Measurements from ENCODE around the gene SWSAP1.
A peak's percentile ranks its signal among the peaks of the same experiment; 100 is the strongest.

Gene SWSAP1

DNA sequence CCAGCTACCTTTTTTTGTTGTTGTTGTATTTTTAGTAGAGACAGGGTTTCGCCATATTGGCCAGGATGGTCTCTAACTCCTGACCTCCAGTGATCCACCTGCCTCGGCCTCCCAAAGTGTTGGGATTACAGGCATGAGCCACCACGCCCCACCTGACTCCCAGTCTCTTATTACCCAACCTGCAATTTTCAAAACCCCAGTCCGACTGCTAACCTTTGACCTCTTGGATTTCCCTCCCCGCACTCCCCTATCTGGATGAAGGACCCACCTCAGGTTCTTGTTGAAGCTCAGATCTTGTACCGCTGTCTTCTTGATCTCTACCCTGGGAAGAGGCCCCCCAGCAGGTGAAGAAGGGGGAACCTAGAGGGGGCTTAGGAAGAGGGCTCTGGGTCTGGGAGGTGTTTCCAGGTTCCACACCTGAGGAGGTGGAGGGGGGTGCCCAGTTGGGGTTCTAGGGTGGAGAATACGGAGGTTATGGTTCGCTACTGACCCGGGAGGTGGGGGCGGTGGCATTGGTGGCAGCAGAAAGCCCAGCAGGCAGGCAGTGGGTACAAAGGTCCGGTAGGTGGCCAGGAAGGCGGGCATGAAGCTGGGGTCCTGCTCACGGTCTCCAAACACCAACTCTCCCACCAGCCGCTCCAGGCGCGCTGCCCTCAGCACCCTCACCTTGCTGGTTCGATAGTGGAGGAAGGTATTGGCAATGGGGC lies 42.0 kb downstream of the SWSAP1 start:
- DNase-seq, result no peak

DNA sequence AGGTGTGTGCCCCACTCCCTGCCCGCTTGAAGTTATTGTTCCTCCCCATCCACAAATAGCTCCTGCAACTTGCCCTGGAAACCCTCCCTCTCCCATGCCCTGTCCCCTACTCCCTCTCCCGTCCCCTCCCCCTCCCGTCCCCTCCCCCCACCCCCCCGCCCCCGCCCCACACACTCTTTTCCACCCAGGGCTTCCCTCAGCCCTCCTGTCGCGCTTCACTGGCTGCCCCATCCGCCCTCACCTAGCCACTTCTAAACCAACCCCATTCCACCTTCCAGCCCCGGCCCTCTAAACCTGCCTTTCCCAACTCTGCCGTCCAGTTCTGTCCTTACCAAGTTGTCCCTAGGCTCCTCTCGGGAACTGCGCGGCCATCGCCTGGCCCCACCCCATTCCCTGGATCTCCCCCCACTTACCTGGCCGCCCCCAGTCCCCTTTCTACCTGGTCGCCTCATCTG lies 43.7 kb downstream of the SWSAP1 start:
- peak; percentile 70 for DNase-seq

DNA sequence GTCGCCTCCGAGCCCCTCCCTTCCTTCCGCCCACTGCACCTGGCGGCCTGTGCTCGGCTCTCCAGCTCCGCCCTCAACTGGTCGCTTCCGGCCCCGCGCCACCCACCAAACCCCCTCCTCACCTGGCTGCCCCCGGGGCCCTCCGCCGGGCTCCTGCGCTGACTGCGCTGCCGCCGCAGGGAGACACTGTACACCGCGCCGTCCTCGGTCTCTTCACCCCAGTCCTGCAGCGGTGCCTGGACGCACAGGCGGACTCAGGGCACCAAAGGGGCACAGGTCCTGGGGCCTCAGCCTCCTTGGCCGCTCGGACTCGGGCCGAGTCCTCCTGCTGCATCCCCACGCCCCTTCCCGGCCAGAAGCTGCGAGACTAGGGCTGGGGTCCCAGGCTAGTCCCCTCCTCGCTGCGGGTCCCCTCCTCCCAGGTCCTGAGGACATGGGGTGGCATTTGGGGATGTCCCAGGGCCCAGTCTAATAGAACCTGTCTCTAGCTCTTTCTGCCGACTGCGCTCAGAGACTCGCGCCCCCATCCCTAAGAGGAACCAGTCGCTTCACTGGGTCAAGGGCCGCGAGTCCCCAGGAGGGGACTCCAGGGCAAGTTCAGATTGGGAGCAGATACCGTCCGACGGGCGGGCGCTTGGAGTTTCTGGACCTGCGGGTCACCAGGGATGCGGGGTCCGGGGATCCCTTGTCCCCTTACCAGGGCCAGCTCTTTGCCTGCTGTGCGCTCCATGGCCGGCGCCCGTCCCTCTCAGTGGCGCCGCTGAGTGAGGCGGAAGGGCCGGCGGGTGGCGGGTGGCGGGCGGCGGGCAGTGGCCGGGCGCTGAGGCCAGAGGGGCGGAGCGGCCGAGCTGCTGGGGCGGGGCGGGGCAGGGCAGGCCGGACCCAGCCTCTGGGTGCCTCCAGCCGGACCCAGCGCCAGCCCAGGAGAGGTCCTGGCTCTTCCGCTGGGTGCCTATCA lies 44.4 kb downstream of the SWSAP1 start, which contains the start of gene RGL3:
TSS of gene RGL3 (minus strand) at position 766 of the 958 bp plus-strand sequence. CDS start at position 730, 36 bp downstream.
- peak; percentile 70 for DNase-seq

DNA sequence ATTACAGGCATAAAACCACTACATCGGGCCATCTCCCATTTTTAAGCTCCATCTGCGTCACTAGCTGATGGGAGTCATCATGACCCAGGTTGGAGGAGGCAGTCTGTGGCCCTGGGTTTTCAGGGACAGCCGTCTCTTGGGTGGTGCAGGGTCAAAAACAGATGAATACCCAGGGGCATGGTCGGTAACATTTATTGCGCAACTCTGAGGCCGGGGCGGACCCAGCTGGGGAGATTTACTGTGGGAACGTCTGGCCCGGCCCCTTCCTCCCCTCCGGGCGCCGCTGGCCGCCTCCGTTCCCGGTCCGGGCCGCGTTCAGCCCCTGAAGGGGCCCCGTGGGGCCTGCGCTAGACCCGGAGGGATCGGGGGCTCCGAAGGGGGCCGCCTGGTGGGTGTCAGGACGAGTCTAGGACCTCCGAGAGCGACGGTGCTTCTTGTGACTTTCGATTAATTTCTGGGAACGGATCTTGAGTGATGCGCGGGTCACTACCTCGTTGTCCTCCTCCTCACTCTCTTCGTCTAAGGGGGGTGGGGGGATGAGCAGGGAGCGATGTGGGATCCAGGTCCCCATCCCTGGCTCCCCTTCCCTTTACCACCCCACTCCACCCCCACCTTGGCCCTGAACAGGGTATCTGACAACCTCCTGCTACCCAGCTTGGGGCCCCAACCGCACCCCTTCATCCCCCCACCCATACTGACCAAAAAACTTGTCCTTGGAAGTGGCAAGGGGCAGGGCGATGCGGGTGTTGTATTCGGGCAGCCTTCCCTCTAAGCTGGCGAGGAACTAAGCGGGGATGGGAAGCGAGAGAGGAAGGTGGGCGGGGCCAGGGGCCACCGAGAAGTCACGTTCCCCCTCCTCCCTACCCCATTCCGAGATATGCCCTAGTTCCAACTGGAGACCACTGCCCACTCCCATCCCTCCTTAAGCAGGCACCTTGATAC lies 46.2 kb downstream of the SWSAP1 start:
- DNase-seq, result no peak

DNA sequence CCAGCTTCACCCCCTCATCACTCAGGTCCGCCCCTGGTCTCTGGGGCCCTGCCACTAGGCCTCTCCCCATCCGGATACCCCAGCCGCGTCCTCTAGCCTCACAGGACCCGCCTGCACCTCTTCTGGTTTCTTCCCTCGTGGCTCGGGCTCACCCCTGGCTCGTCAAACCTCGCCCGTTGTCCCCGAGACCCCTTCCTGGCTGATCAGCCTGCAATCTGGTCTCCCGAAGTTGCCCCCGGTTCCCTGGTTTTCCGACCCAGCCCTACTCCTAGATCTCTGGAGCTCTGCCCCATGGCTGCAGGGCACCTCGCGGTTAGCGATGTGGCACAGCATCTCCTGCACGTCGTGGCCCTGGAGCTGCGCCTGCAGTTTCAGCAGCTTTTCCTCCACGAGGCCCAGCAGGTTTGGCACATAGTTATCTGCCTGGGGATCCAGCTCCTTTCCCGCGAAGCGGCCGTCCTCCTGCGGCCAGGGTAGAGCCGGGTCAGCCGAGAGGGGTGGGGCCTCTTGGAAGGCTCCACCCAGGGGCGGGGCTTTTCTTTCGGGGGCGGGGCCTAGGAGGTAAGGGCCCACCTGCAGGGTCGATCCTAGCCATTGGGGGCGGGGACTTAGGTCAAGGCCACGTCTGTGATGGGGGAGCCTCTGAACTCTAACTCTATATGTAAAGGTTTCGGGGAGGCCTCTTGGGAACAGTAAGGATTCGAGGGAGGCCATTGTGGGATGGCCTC lies 47.1 kb downstream of the SWSAP1 start:
- no peak for DNase-seq

DNA sequence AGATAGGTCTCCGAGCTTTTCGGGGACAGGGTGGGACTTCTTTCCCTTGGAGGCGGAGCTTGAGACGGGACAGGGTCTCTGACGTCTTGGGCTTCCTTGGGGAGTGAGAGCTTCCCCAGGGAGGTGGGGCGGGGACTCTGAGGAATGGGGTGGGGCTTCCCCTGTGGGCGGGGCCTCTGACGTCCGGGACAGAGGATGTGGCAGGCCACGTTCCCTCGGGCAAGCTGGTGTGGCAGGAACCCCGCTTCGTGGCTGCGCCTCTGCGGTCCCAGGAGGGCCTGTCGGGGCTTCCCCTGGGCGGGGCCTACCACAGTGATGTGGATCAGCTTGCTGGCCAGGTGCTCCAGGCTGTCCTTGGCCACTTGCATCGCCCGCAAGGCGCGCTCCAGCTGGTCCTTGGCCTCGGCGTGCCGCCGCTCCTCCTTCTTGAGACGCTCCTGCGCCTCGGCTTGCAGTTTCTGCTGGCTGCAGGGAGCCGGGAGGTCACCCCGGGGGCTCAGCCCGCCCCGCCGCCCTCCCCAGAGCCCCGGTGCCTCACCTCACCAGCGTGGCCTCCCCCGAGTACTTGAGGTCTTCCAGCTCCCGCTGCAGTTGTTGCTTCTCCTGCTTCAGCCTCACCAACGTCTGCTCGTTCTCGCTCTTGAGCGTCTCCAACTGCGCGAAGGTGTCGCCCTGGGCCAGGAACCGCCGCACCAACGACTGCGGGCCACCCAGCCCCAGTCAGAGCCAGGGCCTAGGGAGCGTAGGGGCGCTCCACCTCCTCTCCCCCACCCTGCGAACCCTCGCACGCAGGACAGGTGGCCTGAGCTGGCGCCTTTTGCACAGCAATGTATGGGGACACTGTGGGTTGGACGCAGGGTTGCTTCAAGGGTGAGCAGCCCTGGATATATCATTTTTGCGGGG lies 47.9 kb downstream of the SWSAP1 start:
- no peak for DNase-seq

DNA sequence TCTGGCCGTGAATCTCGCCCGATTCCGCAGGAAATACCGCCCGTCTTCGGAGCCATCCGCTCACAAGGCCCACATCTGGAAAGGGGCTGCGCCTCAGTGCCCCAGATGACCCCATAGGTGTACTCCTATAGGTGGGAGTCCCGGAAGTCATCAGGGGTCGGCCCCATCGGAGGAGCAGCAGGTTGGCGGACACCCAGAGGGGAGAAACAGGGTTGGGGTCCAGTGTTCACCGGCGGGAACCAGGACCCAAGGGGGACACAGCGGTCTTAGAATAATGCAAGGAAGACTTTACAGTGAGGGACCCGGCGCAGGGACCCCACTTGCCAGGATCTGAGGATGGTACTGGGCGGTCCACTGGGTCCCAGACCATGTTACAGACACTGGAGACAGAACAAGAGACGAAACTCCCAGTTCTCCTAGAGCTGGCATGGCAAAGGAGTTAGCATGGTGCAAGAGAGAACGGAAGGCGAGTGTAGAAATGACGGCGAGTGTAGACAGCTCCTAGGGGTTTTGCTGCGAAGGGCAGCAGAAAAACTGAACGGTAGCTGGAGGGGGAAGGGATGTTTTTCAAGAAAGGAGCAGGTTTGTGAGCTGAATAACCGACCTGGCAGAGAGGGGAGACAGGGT lies 48.8 kb downstream of the SWSAP1 start:
- no peak for DNase-seq

DNA sequence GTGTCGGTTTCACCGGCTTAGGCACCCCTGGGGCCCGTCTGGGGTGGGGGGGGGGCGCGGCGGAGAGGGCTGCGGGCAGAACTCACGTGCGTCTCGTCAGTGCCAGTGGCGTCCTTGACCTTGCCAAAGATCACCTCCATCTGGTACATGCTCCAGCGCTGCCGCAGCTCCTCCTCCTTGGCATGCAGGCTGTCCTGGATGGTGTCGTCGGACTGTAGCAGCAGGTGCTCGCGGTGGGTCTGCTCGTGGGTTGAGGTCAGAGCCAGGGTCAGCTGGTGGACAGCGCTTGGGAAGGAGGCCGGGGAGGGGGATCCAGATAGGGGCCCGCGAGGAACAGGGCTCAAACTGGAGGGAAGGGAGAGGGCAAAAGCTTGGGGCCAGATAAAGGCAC lies 49.3 kb downstream of the SWSAP1 start:
- DNase-seq, result no peak

Data from NCI-H526 treated with DMSO at 0.1 percent for 48 hours (cell line).